GM13976 (cell line): ENCODE data around the gene LMCD1.

ENCODE experiments used
- DNase-seq: peaks from one replicate; pipeline ENCODE4 v3.0.0; 2012; ENCODE audit warnings: low spot score
- in situ Hi-C: fragments of 300-500 bp; cut with MboI; formaldehyde crosslinking; loops from one replicate; pipeline ENCODE4 v1.12.0; 2022; ENCODE audit warnings: low sequenced_read_pairs, mixed read lengths, inconsistent platforms; ENCODE audit not compliant: unreplicated experiment
- TF ChIP-seq, protein P1 (sequence below): IDR thresholded peaks from 2 replicates; pipeline ENCODE4 v1.5.1; 2012; ENCODE audit warnings: borderline replicate concordance, mild to moderate bottlenecking; ENCODE audit not compliant: insufficient read depth; ENCODE audit errors: extremely low read depth, missing control alignments, control extremely low read depth

The LMCD1 gene

DNA sequence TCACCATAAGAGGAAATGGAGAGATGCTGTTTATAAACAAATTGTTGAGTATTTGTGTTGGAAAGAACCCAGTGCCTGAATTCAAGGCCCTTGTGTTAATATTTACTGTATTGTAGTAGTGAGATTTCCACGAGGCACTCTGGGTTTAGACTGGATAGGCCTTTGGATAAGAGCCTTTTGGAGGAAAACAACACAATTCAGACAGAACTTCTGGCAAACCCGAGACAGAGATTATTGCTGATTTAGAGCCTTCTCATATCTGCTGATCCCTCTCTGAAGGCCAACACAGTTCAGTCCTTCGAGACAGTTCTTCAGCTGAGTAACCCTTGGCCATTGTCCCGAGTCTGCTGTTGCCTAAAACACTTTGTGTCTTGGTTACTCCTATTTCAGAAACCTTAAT is 55.7 kb downstream of the LMCD1 start:
- no peak for DNase-seq
- in situ Hi-C loops, result no loop called here
- TF ChIP-seq, protein P1, sequence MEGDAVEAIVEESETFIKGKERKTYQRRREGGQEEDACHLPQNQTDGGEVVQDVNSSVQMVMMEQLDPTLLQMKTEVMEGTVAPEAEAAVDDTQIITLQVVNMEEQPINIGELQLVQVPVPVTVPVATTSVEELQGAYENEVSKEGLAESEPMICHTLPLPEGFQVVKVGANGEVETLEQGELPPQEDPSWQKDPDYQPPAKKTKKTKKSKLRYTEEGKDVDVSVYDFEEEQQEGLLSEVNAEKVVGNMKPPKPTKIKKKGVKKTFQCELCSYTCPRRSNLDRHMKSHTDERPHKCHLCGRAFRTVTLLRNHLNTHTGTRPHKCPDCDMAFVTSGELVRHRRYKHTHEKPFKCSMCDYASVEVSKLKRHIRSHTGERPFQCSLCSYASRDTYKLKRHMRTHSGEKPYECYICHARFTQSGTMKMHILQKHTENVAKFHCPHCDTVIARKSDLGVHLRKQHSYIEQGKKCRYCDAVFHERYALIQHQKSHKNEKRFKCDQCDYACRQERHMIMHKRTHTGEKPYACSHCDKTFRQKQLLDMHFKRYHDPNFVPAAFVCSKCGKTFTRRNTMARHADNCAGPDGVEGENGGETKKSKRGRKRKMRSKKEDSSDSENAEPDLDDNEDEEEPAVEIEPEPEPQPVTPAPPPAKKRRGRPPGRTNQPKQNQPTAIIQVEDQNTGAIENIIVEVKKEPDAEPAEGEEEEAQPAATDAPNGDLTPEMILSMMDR, result no peak

DNA sequence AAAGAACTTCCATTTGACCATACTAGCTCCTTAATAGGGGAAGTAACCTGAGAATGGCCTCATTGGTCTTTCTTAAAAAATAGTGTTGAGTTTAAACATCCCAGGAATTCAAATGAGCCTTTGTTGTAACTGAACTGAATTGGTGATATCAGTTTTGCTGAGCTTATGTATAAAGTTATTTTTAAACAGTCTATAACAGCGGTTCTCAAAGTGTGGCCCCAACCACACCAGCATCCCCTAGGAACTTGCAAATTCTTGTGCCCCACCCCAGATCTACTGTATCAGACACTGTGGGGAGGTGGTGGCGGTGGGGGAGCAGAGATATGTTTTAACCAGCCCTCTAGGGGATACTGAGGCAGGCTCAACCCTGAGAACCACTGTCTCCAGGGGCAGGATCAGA is 57.0 kb downstream of the LMCD1 start:
- no peak for DNase-seq
- in situ Hi-C loops, result no loop called here
- TF ChIP-seq, protein P1, result no peak

DNA sequence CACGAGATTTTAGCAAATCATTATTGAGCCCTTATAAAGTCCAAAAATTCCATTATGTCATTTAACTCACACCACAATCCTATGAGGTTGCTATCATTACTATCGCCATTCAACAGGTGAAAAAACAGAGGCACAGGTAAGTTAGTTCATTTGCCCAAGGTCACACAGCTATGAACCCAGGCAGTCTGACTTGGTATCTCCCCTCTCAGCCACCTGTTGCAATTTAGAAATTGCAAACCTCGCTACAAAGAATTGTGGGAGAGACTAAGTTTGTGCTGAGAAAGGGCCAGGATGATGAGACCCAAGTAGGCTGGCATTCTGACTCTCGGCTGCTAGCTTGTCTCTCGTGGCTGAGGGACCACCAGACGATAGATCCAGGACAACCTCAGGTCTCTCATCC is 57.7 kb downstream of the LMCD1 start:
- in situ Hi-C loops, result no loop called here
- TF ChIP-seq, protein P1, result no peak
- DNase-seq, result no peak

DNA sequence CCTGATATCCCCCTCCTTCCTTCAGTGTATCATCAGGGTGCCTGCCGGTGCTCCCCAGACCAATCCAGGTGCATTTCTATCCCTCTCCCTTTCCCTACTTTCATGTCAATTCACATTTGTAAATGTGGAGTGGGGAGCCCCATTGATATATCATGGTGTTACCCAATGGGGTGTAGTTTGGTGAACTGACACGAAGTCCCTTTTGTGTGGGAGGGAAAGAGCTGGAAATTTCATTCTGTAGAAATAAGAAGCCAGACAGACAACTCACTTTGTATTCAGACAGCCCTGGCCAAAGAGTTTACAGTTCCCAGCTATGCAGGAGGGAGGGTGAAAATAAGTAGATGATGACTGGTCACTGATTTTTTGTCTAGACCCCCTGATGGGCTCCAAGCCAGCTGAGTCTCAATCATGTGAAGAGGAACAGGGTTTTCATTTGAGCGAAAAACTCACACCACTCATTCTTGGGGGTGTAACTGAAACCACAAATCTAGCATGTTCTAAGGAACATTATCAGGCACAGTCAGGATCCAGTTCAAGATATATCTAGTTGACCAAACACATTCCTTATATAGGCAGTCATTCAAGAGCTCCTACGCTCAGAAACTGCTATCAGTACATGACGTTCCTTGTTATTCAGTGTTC is 58.9 kb downstream of the LMCD1 start:
- TF ChIP-seq, protein P1, result no peak
- in situ Hi-C loops, result no loop called here
- no peak for DNase-seq

DNA sequence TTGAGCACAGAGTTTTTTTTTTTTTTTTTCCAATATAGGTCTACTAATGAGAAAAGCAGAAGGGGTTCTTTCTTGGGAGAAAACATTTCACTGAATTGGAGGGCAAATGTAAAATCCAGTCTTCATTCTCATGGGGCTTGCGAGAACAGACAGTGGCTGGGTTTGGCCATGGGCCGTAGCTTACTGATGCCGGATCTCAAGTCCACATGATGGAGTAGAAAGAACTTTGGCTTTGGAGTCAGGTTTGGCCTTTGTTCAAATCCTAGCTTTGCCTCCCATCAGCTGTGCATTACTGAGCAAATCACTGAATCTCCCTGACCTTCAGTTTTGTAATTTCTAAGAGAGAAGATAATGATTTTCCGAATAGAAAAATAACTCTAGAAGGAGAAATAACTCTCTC is 59.7 kb downstream of the LMCD1 start:
- no peak for DNase-seq
- TF ChIP-seq, protein P1, result no peak
- in situ Hi-C loops, result no loop called here

DNA sequence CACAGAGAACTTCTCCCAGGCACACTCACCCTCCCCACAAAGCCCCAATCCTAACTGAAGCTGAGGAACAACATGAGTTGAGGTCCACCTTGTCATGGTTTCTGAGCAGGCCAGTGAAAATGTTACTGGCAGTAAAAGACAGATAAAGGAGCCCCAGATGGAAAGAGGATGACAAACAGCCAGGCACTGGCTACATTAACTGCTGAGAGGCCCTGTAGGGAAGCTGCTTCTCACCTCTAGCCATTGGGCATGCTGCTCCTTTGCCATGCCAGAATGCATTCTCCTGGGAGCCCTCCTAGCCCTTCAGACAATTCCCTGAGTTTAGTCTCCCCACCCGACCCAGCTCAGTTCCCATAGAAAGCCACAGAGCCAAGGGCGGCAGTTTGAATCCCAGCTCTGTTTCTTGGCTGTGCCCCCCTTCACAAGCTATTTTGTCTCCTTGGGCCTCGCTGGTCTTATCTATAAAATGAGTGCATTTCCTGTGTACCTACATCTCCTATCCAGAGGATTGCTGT is 60.5 kb downstream of the LMCD1 start:
- TF ChIP-seq, protein P1, result no peak
- DNase-seq, result no peak
- in situ Hi-C loops, result no loop called here
